ENCODE measurements around the gene ADIPOR2.

DNA sequence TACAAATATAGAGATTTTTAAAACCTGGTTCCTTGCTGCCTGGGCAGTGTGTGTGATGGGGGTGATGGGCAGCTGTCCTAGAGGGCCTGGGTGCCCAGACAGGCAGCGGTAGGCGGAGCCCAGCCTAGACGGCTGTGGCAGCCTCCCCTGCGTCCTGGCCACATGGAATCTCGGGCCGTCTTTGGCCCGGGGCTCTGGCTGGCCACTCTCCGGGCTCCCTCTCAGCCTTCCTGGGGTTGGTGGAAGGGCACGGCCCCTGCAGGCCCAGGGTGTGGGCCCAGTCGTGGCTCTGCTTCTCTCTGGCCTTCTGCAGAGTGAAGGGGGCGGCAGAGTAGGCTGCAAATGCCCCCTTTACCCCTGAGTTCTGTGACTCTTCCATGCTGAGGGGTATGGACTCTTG, 131.8 kb downstream of the ADIPOR2 start:
- TF ChIP-seq, protein P1, sequence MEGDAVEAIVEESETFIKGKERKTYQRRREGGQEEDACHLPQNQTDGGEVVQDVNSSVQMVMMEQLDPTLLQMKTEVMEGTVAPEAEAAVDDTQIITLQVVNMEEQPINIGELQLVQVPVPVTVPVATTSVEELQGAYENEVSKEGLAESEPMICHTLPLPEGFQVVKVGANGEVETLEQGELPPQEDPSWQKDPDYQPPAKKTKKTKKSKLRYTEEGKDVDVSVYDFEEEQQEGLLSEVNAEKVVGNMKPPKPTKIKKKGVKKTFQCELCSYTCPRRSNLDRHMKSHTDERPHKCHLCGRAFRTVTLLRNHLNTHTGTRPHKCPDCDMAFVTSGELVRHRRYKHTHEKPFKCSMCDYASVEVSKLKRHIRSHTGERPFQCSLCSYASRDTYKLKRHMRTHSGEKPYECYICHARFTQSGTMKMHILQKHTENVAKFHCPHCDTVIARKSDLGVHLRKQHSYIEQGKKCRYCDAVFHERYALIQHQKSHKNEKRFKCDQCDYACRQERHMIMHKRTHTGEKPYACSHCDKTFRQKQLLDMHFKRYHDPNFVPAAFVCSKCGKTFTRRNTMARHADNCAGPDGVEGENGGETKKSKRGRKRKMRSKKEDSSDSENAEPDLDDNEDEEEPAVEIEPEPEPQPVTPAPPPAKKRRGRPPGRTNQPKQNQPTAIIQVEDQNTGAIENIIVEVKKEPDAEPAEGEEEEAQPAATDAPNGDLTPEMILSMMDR (IDR thresholded peaks at IDR 0.05), result no peak
- no peak for TF ChIP-seq POLR2A (IDR thresholded peaks at IDR 0.05)

Data from lower leg skin (tissue), 3 donors.